ENCODE measurements around the gene ZNF662. TPM values are rescaled to one million over a fixed set of nuclear protein-coding genes. Genes with fewer than 3 reads are reported as not detected.

Gene ZNF662
- total RNA-seq, 4 donors from 2014 or later: 8.5 to 14.2 (median 9.8) TPM

- intact Hi-C loops (cut with DNase I): no loop called here
- Histone ChIP-seq H3K4me3 (replicated peaks in 1 of 3) (no peak overlapping the region), H3K27me3 (no peaks in the 10 kb centered on the region), H3K27ac (no peak overlapping the region), H3K36me3 (no peaks in the 10 kb centered on the region), H3K9me3 (no peaks in the 10 kb centered on the region), H3K4me1 (no peaks in the 10 kb centered on the region)
- no peak for DNase-seq
- WGBS, 2 donors: 94 to 97% methylated on average over 4 of the region's 4 CpGs
- TF ChIP-seq, protein P1, sequence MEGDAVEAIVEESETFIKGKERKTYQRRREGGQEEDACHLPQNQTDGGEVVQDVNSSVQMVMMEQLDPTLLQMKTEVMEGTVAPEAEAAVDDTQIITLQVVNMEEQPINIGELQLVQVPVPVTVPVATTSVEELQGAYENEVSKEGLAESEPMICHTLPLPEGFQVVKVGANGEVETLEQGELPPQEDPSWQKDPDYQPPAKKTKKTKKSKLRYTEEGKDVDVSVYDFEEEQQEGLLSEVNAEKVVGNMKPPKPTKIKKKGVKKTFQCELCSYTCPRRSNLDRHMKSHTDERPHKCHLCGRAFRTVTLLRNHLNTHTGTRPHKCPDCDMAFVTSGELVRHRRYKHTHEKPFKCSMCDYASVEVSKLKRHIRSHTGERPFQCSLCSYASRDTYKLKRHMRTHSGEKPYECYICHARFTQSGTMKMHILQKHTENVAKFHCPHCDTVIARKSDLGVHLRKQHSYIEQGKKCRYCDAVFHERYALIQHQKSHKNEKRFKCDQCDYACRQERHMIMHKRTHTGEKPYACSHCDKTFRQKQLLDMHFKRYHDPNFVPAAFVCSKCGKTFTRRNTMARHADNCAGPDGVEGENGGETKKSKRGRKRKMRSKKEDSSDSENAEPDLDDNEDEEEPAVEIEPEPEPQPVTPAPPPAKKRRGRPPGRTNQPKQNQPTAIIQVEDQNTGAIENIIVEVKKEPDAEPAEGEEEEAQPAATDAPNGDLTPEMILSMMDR (IDR thresholded peaks at IDR 0.05): no peak
- TF ChIP-seq POLR2A (IDR thresholded peaks at IDR 0.05): no peak
These were observed 17.7 kb downstream of the ZNF662 start for GRCh38 chr3:42923606-42924005.

- intact Hi-C loops (cut with DNase I): no loop called here
These were observed 20.4 kb downstream of the ZNF662 start for GRCh38 chr3:42926310-42926709.

DNA sequence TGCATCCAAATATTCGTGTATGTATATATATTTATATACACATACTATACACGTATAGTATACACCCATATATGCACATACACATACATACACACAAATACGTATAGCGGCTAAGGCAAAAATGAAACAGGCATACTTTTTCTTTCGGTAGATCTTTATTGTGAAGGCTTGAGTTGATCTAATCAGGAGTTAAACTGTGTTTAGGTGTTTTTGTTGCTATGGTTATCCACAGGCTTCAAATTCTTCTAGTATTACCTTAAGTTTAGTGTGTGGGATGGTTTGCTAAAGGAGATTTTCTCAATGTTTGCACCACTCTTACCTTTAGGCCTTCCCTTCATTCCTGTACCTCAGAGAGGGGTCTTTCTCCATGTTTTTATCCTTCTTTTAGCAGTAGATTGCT is 28.2 kb downstream of the ZNF662 start:
- no peak overlapping the region for H3K4me3 ChIP-seq (replicated peaks in 1 of 3)
- no peak overlapping the region for H3K27ac ChIP-seq
- no peaks in the 10 kb centered on the region for H3K27me3 ChIP-seq
- no peak for DNase-seq
- no peaks in the 10 kb centered on the region for H3K36me3 ChIP-seq
- WGBS, 2 donors: 88 to 91% methylated on average over 5 of the region's 5 CpGs
- no peak for TF ChIP-seq POLR2A (IDR thresholded peaks at IDR 0.05)
- TF ChIP-seq, protein P1 (IDR thresholded peaks at IDR 0.05): no peak
- H3K9me3 ChIP-seq: no peaks in the 10 kb centered on the region
- no peaks in the 10 kb centered on the region for H3K4me1 ChIP-seq
- intact Hi-C loops (cut with DNase I): no loop called here

More at GRCh38 chr3:42926310-42926709, 20.4 kb downstream of the ZNF662 start:
- Histone ChIP-seq H3K4me1 (no peaks in the 10 kb centered on the region), H3K27ac (no peak overlapping the region), H3K36me3 (no peaks in the 10 kb centered on the region), H3K27me3 (no peaks in the 10 kb centered on the region), H3K4me3 (replicated peaks in 1 of 3) (no peak overlapping the region), H3K9me3 (no peaks in the 10 kb centered on the region)
- DNase-seq: no peak
- TF ChIP-seq POLR2A (IDR thresholded peaks at IDR 0.05): no peak
- TF ChIP-seq, protein P1 (IDR thresholded peaks at IDR 0.05): no peak

DNA sequence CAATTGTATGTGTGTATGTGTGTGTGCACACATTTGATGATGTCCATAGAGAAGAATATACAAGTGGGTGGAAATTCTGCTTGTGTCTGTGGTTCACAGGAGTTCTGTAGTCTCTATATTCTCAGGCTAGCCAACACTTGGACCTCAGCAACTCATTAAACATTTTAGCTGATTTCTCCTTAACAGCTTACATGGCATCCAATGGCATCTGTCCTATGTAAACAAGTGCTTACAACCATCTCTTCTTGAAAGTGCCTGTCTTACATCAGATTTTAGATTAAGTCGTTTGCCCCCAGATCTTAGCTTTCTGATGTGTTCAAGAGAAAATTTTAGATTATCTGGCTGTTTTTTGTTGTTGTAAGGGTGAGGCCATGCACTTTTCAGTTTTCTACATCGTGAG is 29.0 kb downstream of the ZNF662 start:
- Histone ChIP-seq H3K9me3 (no peaks in the 10 kb centered on the region), H3K4me3 (replicated peaks in 1 of 3) (no peak overlapping the region), H3K27ac (no peak overlapping the region), H3K27me3 (no peaks in the 10 kb centered on the region), H3K4me1 (no peaks in the 10 kb centered on the region), H3K36me3 (no peaks in the 10 kb centered on the region)
- intact Hi-C loops (cut with DNase I): no loop called here
- no peak for TF ChIP-seq POLR2A (IDR thresholded peaks at IDR 0.05)
- TF ChIP-seq, protein P1 (IDR thresholded peaks at IDR 0.05): no peak
- DNase-seq: no peak
- 26 to 70% methylated on average over 2 of the region's 2 CpGs for WGBS, 2 donors

GRCh38 chr3:42935472-42935871 is 29.5 kb downstream of the ZNF662 start:
- H3K36me3 ChIP-seq: no peaks in the 10 kb centered on the region
- H3K4me3 ChIP-seq (replicated peaks in 1 of 3): no peak overlapping the region

More at GRCh38 chr3:42935472-42935871, 29.5 kb downstream of the ZNF662 start:
- no peak for TF ChIP-seq POLR2A (IDR thresholded peaks at IDR 0.05)
- TF ChIP-seq, protein P1 (IDR thresholded peaks at IDR 0.05): no peak
- no peak for DNase-seq
- intact Hi-C loops (cut with DNase I): no loop called here
- Histone ChIP-seq H3K27me3 (no peaks in the 10 kb centered on the region), H3K4me1 (no peaks in the 10 kb centered on the region), H3K9me3 (no peaks in the 10 kb centered on the region), H3K27ac (no peak overlapping the region)
- WGBS, 2 donors: 100% methylated on average over 1 of the region's 1 CpG

Data from thyroid gland (tissue), 4 donors.